Adrenal gland (tissue), 12 donors: ENCODE results near the gene C19orf25. TPM values are rescaled to one million over a fixed set of nuclear protein-coding genes. Genes with fewer than 3 reads are reported as not detected.

ENCODE experiments used
- DNase-seq, 7 donors: peaks; one replicate each; pipeline ENCODE4 v3.0.0-alpha.2; 2019 to 2020
- H3K27ac ChIP-seq, 5 donors: fragments of 200-600 bp; sonication (generic) in 4 of 5; 1 replicate in 3 of 5; 2 replicates in 2 of 5; pipeline versions ENCODE4 v1.5.1 to v1.8.0; 2016 to 2020; ENCODE audit warnings: mild to moderate bottlenecking in 1 of 5
- H3K27me3 ChIP-seq: fragments of 200-600 bp; 2 replicates; pipeline ENCODE4 v1.8.0; 2021
- H3K36me3 ChIP-seq, 2 donors: fragments of 200-600 bp; replicated peaks in 1 of 2; 1 replicate in 1 of 2; 2 replicates in 1 of 2; pipeline versions ENCODE4 v1.5.1 to v1.8.0; 2018 to 2022
- H3K4me1 ChIP-seq, 2 donors: fragments of 200-600 bp; replicated peaks in 1 of 2; 1 replicate in 1 of 2; 2 replicates in 1 of 2; pipeline versions ENCODE4 v1.5.1 to v1.8.0; 2018 to 2021
- H3K4me3 ChIP-seq, 4 donors: fragments of 200-600 bp; sonication (generic) in 3 of 4; one replicate each; pipeline ENCODE4 v1.5.1; 2016 to 2018
- H3K9me3 ChIP-seq, 3 donors: fragments of 200-600 bp; sonication (generic) in 1 of 3; replicated peaks in 1 of 3; 1 replicate in 2 of 3; 2 replicates in 1 of 3; pipeline versions ENCODE4 v1.5.1 to v1.8.0; 2016 to 2021
- CTCF ChIP-seq, 6 experiments: fragments of 450-650 bp in 4 of 6; fragments of 200-600 bp in 2 of 6; sonication (generic) in 1 of 6; IDR thresholded peaks; 1 replicate in 5 of 6; 2 replicates in 1 of 6; pipeline versions ENCODE4 v1.5.1 to v1.8.0; 2016 to 2021; ENCODE audit warnings: antibody characterized with exemption in 6 of 6, mild to moderate bottlenecking in 2 of 6, moderate library complexity in 1 of 6
- POLR2A ChIP-seq, 2 donors: fragments of 450-650 bp; IDR thresholded peaks; one replicate each; pipeline ENCODE4 v1.6.1; 2017; ENCODE audit warnings: antibody characterized with exemption in 2 of 2, mild to moderate bottlenecking in 2 of 2, moderate library complexity in 1 of 2
- WGBS, 4 donors: extraction: QIAGEN DNeasy Blood & Tissue Kit in 2 of 4; methylation state at CpG; one replicate each; pipeline versions ENCODE4 v1.1.5 to v1.1.7; 2013 to 2017; 5-methylcytosine and 5-hydroxymethylcytosine counted together
- intact Hi-C, 2 donors: fragments of 100-400 bp; cut with DNase I; formaldehyde crosslinking; loops; one replicate each; pipeline versions ENCODE4 v1.14.1 to v1.15.0; 2022 to 2023
- polyA plus RNA-seq, 3 donors: library from polyadenylated mRNA; stranded (reverse); fragments of 200-250 nt in 2 of 3; fragments of 350-450 nt in 1 of 3; fragmentation: Illumina TruSeq in 1 of 3; extraction: RNeasy Lipid Tissue Mini Kit (QIAGEN cat#74804) in 1 of 3; gene quantifications; one replicate each; pipeline ENCODE4 v1.2.3, GENCODE V29; 2013 to 2014
- total RNA-seq, 9 donors: library from RNA; depleted of rRNA in 4 of 9; stranded (reverse); fragments of >200 nt in 4 of 9; fragments of 120-200 nt in 1 of 9; fragmentation: NEBNext Ultra II Directional in 1 of 9; extraction: Animal tissue kit (Norgen Biotek cat#: 25700) in 1 of 9; gene quantifications; one replicate each; pipeline versions ENCODE4 v1.1.0 to v1.2.4, GENCODE V29; 2013 to 2023
- donor health status: healthy with polysubstance abuse.
- donor health status: Bipolar disorder and iron deficiency.
- donor health status: DM: yes; HTN: yes; CAD: no.
- donor health status: DM: no; HTN: no; CAD: no.
- donor health status: DM: no; HTN: no; CAD: no.
- donor health status: DM: yes; HTN: yes; CAD: no.

Gene C19orf25
- total and polyA plus RNA-seq, 12 donors, result 6.0 to 60.4 (median 34.7) TPM

- WGBS, 4 donors, result 81 to 92% (median 84%) methylated on average over 9 to 14 of the region's 14 CpGs
- Histone ChIP-seq H3K27me3 (no peaks in the 10 kb centered on the region), H3K9me3 (no peaks in the 10 kb centered on the region), H3K4me3 (no peak overlapping the region), H3K27ac (peak overlapping the region in 2 of 5 donors; percentile 68 to 71), H3K36me3 (peaks cover 0 to 78% of the 10 kb centered on the region in 2 donors), H3K4me1 (peaks cover 8 to 41% of the 10 kb centered on the region in 2 donors)
- intact Hi-C loops, result no loop called here
- DNase-seq, result no peak
- no peak for TF ChIP-seq POLR2A (IDR thresholded peaks at IDR 0.05)
- TF ChIP-seq CTCF (IDR thresholded peaks at IDR 0.05), result no peak
Measured at GRCh38 chr19:1425902-1426301, 53.1 kb downstream of the C19orf25 start.

- Histone ChIP-seq H3K4me3 (no peak overlapping the region), H3K9me3 (no peaks in the 10 kb centered on the region), H3K4me1 (peaks cover 8 to 41% of the 10 kb centered on the region in 2 donors), H3K27me3 (no peaks in the 10 kb centered on the region), H3K27ac (peak overlapping the region in 3 of 5 donors; percentile 20 to 71 (median 68)), H3K36me3 (peaks cover 0 to 78% of the 10 kb centered on the region in 2 donors)
- TF ChIP-seq CTCF (IDR thresholded peaks at IDR 0.05) (no peak), POLR2A (IDR thresholded peaks at IDR 0.05) (peak in 1 of 2 donors; percentile 62)
- peak; percentile 66 to 92 (median 78) for DNase-seq
- 49 to 81% (median 61%) methylated on average over 19 to 33 of the region's 33 CpGs for WGBS, 4 donors
- intact Hi-C loops, result no loop called here
Measured at GRCh38 chr19:1425102-1425837, 53.7 kb downstream of the C19orf25 start.

GRCh38 chr19:1424192-1424955 lies 54.6 kb downstream of the C19orf25 start:
- no peak for TF ChIP-seq POLR2A (IDR thresholded peaks at IDR 0.05)
- peak overlapping the region in 2 of 5 donors; percentile 55 to 68 for H3K27ac ChIP-seq
- no peak overlapping the region for H3K4me3 ChIP-seq
- peaks cover 0 to 73% of the 10 kb centered on the region in 2 donors for H3K36me3 ChIP-seq
- DNase-seq, result no peak
- 82 to 87% (median 84%) methylated on average over 34 to 41 of the region's 42 CpGs for WGBS, 4 donors
- H3K4me1 ChIP-seq, result peaks cover 8 to 35% of the 10 kb centered on the region in 2 donors
- no peaks in the 10 kb centered on the region for H3K9me3 ChIP-seq
- no peaks in the 10 kb centered on the region for H3K27me3 ChIP-seq
- intact Hi-C loops, result no loop called here

GRCh38 chr19:1423436-1424191 lies 55.4 kb downstream of the C19orf25 start:
- DNase-seq, result no peak
- H3K27me3 ChIP-seq, result no peaks in the 10 kb centered on the region
- intact Hi-C loops, result no loop called here
- H3K27ac ChIP-seq, result peak overlapping the region in 1 of 5 donors; percentile 55
- no peaks in the 10 kb centered on the region for H3K9me3 ChIP-seq
- TF ChIP-seq CTCF (IDR thresholded peaks at IDR 0.05), result no peak
- WGBS, 4 donors, result 84 to 89% (median 87%) methylated on average over 27 to 40 of the region's 40 CpGs
- peaks cover under 1 to 29% of the 10 kb centered on the region in 2 donors for H3K4me1 ChIP-seq
- H3K36me3 ChIP-seq, result peaks cover 0 to 73% of the 10 kb centered on the region in 2 donors
- H3K4me3 ChIP-seq, result no peak overlapping the region

Other genes with a start within 250 kb of the C19orf25 start
- 1 to 10 TPM in 6 of 9 donors, under 1 TPM in 1, not detected in 2; 0.67 to 5.0 (median 1.8) TPM for gene CBARP, start 241.2 kb downstream of the C19orf25 start, total RNA-seq
- gene CBARP, start 241.2 kb downstream of the C19orf25 start, polyA plus RNA-seq, result 1 to 10 TPM in 2 of 3 donors, under 1 TPM in 1; 0.09 to 9.3 (median 2.2) TPM
- 100 to 1,000 TPM in 7 of 9 donors, 10 to 100 TPM in 2; 78.9 to 435 (median 205) TPM for gene ATP5F1D, start 237.5 kb downstream of the C19orf25 start, total RNA-seq
- gene ATP5F1D, start 237.5 kb downstream of the C19orf25 start, polyA plus RNA-seq, result 1,000 to 10,000 TPM in 1 of 3 donors, 100 to 1,000 TPM in 1, 10 to 100 TPM in 1; 15.6 to 1,534 (median 925) TPM
- 100 to 1,000 TPM in 5 of 9 donors, 10 to 100 TPM in 3, 1 to 10 TPM in 1; 8.6 to 189 (median 112) TPM for gene MIDN, start 230.6 kb downstream of the C19orf25 start, total RNA-seq
- gene MIDN, start 230.6 kb downstream of the C19orf25 start, polyA plus RNA-seq, result 10 to 100 TPM; 15.5 to 73.0 (median 46.8) TPM
- gene CIRBP, start 209.9 kb downstream of the C19orf25 start, total RNA-seq, result 1,000 to 10,000 TPM in 1 of 9 donors, 100 to 1,000 TPM in 8; 317 to 1,164 (median 674) TPM
- gene CIRBP, start 209.9 kb downstream of the C19orf25 start, polyA plus RNA-seq, result 100 to 1,000 TPM; 360 to 990 (median 737) TPM
- 100 to 1,000 TPM in 3 of 9 donors, 10 to 100 TPM in 6; 48.4 to 279 (median 85.0) TPM for gene FAM174C, start 203.7 kb downstream of the C19orf25 start, total RNA-seq
- 100 to 1,000 TPM in 2 of 3 donors, 1 to 10 TPM in 1; 3.8 to 139 (median 123) TPM for gene FAM174C, start 203.7 kb downstream of the C19orf25 start, polyA plus RNA-seq
- under 1 TPM in 1 of 9 donors, not detected in 8; 0.11 TPM for gene EFNA2, start 193.3 kb downstream of the C19orf25 start, total RNA-seq
- gene EFNA2, start 193.3 kb downstream of the C19orf25 start, polyA plus RNA-seq, result not detected
- 100 to 1,000 TPM; 102 to 286 (median 150) TPM for gene NDUFS7, start 95.3 kb downstream of the C19orf25 start, total RNA-seq
- 100 to 1,000 TPM in 2 of 3 donors, 1 to 10 TPM in 1; 4.7 to 267 (median 134) TPM for gene NDUFS7, start 95.3 kb downstream of the C19orf25 start, polyA plus RNA-seq
- gene GAMT, start 77.7 kb downstream of the C19orf25 start, total RNA-seq, result 10 to 100 TPM; 14.8 to 96.9 (median 30.7) TPM
- 10 to 100 TPM in 2 of 3 donors, 1 to 10 TPM in 1; 7.4 to 84.5 (median 74.2) TPM for gene GAMT, start 77.7 kb downstream of the C19orf25 start, polyA plus RNA-seq
- 10 to 100 TPM; 11.5 to 87.5 (median 41.4) TPM for gene DAZAP1, start 71.6 kb downstream of the C19orf25 start, total RNA-seq
- gene DAZAP1, start 71.6 kb downstream of the C19orf25 start, polyA plus RNA-seq, result 100 to 1,000 TPM in 1 of 3 donors, 10 to 100 TPM in 2; 60.0 to 117 (median 77.5) TPM
- 1,000 to 10,000 TPM in 6 of 9 donors, 100 to 1,000 TPM in 3; 780 to 3,934 (median 1,471) TPM for gene RPS15, start 40.8 kb downstream of the C19orf25 start, total RNA-seq
- gene RPS15, start 40.8 kb downstream of the C19orf25 start, polyA plus RNA-seq, result 1,000 to 10,000 TPM in 2 of 3 donors, 100 to 1,000 TPM in 1; 471 to 4,071 (median 2,224) TPM
- 1 to 10 TPM in 3 of 9 donors, under 1 TPM in 6; 0.06 to 6.9 (median 0.35) TPM for gene APC2, start 29.1 kb downstream of the C19orf25 start, total RNA-seq
- 10 to 100 TPM in 1 of 3 donors, under 1 TPM in 2; 0.71 to 12.9 (median 0.82) TPM for gene APC2, start 29.1 kb downstream of the C19orf25 start, polyA plus RNA-seq
- gene PCSK4, start 11.1 kb upstream of the C19orf25 start, total RNA-seq, result 10 to 100 TPM in 2 of 9 donors, 1 to 10 TPM in 7; 1.2 to 13.1 (median 4.4) TPM
- 10 to 100 TPM in 2 of 3 donors, 1 to 10 TPM in 1; 1.3 to 29.7 (median 13.7) TPM for gene PCSK4, start 11.1 kb upstream of the C19orf25 start, polyA plus RNA-seq
- gene REEP6, start 12.0 kb upstream of the C19orf25 start, total RNA-seq, result 100 to 1,000 TPM in 5 of 9 donors, 10 to 100 TPM in 4; 44.5 to 189 (median 110) TPM
- 100 to 1,000 TPM in 2 of 3 donors, 10 to 100 TPM in 1; 16.5 to 205 (median 120) TPM for gene REEP6, start 12.0 kb upstream of the C19orf25 start, polyA plus RNA-seq
- gene ADAMTSL5, start 33.8 kb upstream of the C19orf25 start, total RNA-seq, result 1 to 10 TPM in 7 of 9 donors, under 1 TPM in 2; 0.61 to 8.8 (median 1.6) TPM
- 1 to 10 TPM in 2 of 3 donors, under 1 TPM in 1; 0.79 to 2.4 (median 2.0) TPM for gene ADAMTSL5, start 33.8 kb upstream of the C19orf25 start, polyA plus RNA-seq
- under 1 TPM in 2 of 9 donors, not detected in 7; 0.15 to 0.17 TPM for gene PLK5, start 44.9 kb upstream of the C19orf25 start, total RNA-seq
- gene PLK5, start 44.9 kb upstream of the C19orf25 start, polyA plus RNA-seq, result 1 to 10 TPM in 1 of 3 donors, under 1 TPM in 1, not detected in 1; 0.47 to 1.0 TPM
- 10 to 100 TPM in 8 of 9 donors, 1 to 10 TPM in 1; 7.3 to 31.6 (median 20.1) TPM for gene MEX3D, start 89.1 kb upstream of the C19orf25 start, total RNA-seq
- gene MEX3D, start 89.1 kb upstream of the C19orf25 start, polyA plus RNA-seq, result 1 to 10 TPM; 1.6 to 2.6 (median 2.1) TPM
- gene MBD3, start 113.7 kb upstream of the C19orf25 start, total RNA-seq, result 100 to 1,000 TPM in 4 of 9 donors, 10 to 100 TPM in 5; 60.6 to 144 (median 92.1) TPM
- gene MBD3, start 113.7 kb upstream of the C19orf25 start, polyA plus RNA-seq, result 100 to 1,000 TPM in 1 of 3 donors, 10 to 100 TPM in 1, 1 to 10 TPM in 1; 3.5 to 221 (median 95.8) TPM
- gene UQCR11, start 126.2 kb upstream of the C19orf25 start, total RNA-seq, result 100 to 1,000 TPM in 6 of 9 donors, 10 to 100 TPM in 3; 47.1 to 336 (median 267) TPM
- gene UQCR11, start 126.2 kb upstream of the C19orf25 start, polyA plus RNA-seq, result 100 to 1,000 TPM in 1 of 3 donors, 10 to 100 TPM in 2; 91.7 to 122 (median 96.9) TPM
- gene TCF3, start 173.4 kb upstream of the C19orf25 start, total RNA-seq, result 10 to 100 TPM; 15.7 to 96.0 (median 39.9) TPM
- 10 to 100 TPM in 2 of 3 donors, 1 to 10 TPM in 1; 8.5 to 45.1 (median 44.2) TPM for gene TCF3, start 173.4 kb upstream of the C19orf25 start, polyA plus RNA-seq